GM18526 (cell line): ENCODE data around the gene IGFBP7.

Source experiments
- POLR2A ChIP-seq: IDR thresholded peaks from 3 replicates; pipeline ENCODE4 v1.6.1; 2011; ENCODE audit not compliant: insufficient read length; ENCODE audit errors: extremely low read depth

The IGFBP7 gene, protein sequence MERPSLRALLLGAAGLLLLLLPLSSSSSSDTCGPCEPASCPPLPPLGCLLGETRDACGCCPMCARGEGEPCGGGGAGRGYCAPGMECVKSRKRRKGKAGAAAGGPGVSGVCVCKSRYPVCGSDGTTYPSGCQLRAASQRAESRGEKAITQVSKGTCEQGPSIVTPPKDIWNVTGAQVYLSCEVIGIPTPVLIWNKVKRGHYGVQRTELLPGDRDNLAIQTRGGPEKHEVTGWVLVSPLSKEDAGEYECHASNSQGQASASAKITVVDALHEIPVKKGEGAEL

DNA sequence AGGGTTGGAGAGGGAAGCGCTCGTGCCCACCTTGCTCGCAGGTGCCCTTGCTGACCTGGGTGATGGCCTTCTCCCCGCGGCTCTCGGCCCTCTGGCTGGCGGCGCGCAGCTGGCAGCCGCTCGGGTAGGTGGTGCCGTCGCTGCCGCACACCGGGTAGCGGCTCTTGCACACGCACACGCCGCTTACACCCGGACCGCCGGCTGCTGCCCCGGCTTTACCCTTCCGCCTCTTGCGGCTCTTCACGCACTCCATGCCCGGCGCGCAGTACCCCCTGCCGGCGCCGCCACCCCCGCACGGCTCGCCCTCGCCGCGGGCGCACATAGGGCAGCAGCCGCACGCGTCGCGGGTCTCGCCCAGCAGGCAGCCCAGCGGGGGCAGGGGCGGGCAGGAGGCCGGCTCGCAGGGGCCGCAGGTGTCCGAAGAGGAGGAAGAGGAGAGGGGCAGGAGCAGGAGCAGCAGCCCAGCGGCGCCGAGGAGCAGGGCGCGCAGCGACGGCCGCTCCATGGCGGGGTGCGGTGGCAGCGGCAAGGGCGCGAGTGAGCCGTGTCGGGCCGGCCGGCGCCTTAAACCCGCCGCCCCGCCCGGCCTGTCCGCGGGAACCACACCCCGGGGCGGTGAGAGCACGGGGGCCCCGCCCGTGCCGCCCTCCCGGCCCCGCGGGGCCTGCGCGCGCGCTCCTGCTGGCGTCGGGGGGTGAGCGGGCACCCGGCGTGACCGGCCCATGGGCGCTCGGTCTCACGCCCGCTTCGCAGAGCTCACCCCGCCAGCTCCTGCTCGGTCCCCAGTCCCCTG, at the start of gene IGFBP7:
IGFBP7 (minus strand) TSS at position 539 of the 793 bp plus-strand sequence; CDS start at position 505, 34 bp downstream.
- TF ChIP-seq POLR2A = no peak

DNA sequence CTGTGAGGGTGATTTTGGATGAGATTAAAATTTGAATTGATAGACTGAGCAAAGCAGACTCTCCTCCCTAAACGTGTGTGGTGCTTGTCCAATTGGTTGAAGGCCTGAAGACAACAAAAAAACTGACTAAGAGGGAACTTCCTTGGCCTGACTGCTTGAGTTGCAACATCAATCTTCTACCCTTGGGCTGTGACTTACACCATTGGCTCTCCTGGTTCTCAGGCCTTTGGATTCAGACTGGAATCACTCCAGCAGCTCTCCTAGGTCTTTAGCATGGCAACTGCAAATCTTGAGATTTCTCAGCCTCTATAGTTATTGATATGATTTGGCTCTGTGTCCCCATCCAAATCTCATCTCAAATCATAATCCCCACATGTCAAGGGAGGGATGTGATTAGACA, 49.7 kb upstream of the IGFBP7 start:
- no peak for TF ChIP-seq POLR2A

DNA sequence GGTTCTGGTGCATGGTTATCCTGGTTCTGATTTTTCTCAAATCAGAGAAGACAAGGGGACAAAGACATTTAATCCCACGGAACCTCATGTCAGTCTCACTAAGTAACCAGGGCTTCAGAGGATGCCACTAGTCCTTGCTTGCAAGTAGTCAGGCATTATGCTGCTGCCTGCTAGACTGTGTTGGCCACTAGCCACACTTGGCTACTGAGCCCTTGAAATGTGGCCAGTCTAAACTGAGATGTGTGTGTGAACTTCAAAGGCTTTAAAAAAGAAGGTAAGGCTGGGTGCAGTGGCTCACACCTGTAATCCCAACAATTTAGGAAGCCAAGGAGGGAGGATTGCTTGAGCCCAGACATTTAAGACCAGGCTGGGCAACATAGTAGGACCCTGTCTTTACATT, 48.6 kb upstream of the IGFBP7 start:
- TF ChIP-seq POLR2A = no peak

DNA sequence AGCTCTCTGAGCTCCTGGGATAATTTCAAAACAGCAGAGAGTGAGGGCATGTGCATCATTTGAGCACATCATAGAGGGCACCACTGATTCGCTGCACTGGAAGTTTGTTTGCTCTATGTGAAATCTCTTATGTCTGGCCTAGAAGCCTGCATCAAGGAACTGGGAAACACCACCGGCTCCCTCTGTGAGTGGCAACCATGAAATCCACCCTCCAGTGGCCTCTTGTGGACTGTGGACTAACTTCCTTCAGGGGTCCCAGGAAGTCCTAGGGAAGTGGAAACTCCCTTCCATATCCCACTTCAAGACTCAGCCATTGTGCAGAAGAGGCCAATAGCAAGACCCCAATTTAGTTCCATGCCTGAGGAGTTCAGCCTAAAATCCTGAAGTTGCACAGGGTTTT, 48.0 kb upstream of the IGFBP7 start:
- no peak for TF ChIP-seq POLR2A

DNA sequence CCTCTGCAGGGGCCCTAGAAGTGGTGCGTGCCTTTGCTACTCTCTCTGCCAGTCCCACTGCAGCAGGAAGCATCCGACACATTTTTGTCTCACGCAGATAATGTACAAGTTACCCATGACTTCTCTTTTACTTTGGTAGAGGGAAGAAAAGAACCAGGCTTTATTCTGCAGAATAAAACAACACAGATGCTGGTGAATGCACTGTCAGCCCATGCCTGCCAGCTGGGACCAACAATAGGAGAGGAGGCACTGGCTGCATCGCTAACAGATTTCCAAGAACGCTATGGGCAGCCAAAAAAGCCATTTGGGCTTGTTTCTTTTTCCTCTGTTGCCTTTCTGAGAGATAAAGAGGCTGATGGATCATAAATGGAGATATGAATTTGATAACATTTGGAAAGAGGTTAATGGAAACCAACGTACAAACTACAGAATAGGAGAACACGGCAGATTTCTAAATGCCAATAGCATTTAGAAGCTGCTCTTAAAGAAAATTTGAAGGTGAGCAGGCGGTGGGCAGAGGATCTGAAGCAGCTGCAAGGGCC, 47.5 kb upstream of the IGFBP7 start:
- no peak for TF ChIP-seq POLR2A

DNA sequence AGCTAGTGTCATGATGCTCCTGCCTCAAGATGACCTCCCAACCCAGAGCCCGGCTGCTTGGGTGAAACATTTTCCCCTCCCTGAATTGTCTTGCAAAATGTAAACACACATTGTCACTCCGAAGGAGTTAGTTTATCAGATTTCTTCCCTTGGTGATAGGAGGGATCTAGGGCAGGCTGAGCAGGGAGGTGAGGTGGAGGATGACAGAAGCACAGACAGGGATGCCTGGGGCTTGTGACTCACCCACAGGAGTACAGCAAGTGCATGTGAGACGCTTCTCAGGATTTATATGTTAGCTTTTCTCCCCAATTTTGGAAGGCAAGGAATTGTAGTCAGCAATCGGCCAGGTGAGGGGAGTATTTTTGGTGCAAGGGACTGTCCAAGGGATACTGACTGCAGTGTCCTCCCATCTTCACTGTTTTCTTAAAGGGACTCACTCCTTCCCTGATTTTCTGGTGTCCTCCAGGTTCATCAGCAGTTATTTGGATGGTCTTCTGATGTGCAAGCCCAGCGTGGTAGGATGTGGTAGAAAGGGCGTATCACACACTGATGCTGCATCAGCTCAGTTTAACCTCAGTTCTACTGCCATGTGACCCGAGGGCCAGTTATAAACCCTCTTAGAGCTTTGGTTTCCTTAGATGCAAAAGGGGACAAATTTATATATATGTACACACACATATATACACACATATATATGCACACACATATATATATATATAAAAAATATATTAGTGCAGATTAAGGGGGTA, 46.2 kb upstream of the IGFBP7 start:
- no peak for TF ChIP-seq POLR2A

DNA sequence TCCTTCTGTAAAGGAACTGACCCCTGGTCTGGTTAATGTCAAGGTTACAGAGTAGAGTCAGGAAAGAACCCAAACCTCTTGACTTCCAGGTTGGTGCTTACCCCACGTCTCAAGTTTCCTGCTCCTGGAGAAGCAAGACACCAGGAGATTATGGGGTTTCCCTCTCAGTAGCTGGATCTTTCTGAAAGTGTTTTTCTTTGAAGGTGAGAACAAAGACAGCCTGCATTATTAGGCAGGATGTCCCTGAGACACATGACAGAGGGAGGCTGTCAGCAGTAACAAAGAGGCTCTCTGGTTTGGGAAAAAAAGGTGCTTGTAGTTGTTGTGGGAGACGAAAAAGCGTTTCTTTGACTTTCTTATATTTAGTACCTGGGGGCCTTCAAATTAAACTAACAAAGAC, 44.7 kb upstream of the IGFBP7 start:
- TF ChIP-seq POLR2A = no peak

DNA sequence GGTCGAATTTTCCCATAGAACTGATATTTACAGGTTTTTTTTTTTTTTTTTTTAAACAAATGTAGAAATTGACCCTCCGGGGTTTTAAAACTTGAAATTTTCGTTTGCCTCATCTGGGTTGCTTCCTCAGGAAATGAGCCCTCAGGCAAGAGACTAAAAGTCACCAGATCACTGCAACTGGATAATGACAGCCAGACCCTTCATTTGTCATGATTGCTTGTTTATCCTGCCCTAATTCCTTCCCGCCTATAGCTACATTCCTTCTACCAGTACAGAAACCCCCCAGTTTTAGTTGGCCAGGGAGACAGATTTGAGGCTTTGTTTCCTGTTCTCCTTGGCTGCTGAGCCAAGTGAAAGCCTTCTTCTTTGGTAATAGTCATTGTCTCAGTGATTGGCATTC, 44.0 kb upstream of the IGFBP7 start:
- TF ChIP-seq POLR2A = no peak

DNA sequence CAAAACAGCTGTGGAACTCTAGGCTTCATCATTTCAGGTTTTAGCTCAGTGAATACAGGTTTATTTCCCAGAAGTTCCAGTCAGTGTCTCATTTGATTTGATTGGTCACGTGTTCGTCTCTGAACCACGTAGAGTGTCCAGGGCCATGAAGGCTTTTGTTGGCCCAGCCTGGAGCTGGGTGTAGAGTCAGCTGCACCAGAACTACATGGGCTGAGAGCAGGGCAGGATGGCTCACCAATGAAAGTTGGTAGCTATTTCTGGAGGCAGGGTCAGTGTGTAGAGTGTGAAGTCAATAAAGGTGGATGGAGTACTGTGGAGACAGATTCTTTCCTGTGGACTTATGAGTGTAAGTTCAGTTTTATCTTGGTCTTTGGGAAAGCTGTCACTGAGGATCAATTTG, 43.0 kb upstream of the IGFBP7 start:
- TF ChIP-seq POLR2A = no peak

DNA sequence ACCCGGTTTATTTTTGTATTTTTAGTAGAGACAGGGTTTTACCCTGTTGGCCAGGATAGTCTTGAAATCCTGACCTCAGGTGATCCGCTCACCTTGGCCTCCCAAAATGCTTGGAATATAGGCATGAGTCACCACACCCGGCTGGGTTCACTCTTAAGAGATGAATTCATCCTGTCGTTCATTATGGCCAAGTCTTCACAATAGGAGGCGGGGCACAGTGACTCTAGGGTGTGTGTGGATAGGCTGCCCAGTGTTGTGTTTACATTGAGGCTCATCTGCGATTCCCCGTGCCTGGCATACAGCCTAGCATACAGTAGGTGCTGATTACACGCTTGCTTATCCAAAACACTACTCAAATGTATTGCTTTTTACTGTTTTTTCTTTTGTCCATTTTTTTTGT, 41.3 kb upstream of the IGFBP7 start:
- no peak for TF ChIP-seq POLR2A

DNA sequence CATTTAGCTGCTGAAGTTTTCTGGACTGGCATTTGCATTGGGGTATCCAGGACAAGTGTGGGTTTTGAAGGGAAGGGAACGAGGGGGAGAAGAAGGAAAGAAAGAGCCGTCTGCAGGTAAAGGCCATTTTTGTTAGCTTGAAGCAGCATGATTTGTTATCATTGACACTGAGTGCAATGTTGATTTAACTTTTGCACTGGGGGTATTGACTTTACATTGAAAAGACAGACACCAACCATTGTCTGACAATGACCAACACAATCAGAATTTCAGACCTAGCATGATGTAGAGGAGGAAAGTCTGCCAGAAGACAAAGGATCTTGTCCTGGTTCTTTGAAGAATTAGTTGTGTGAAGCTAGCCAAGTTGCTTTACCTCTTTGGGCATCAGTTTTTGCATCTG, 39.6 kb upstream of the IGFBP7 start:
- TF ChIP-seq POLR2A = no peak

DNA sequence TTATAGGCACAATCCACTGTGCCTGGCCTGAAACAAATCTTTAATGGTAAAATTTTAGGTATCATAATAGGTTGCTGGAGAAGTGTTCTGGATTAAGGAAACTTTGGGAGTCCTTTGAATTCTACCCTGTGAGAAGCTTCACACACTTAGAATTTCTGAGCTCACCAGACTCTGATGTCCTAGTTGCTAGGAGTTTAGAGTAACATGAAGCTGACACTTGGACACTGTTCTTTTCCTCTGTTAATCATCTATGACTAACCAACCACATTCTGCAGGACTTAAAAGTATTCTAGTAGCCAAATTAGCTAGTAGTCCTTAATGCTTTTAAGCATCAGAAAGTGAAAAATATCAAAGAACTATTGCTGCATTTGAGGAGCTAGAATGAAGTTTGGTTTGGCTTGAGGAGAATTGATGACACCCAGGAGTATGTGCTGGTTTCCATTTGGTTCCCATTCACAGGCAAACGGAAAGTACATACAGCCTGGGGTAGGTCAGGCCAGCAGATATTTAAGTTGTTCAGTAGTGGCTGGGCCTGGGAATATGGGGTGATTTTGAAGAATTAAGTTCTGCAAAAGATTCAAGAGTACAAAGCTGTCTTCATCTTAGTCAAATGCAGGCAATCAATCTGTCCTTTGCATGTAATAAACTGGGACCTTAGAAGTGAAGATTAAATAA, 38.8 kb upstream of the IGFBP7 start:
- no peak for TF ChIP-seq POLR2A

DNA sequence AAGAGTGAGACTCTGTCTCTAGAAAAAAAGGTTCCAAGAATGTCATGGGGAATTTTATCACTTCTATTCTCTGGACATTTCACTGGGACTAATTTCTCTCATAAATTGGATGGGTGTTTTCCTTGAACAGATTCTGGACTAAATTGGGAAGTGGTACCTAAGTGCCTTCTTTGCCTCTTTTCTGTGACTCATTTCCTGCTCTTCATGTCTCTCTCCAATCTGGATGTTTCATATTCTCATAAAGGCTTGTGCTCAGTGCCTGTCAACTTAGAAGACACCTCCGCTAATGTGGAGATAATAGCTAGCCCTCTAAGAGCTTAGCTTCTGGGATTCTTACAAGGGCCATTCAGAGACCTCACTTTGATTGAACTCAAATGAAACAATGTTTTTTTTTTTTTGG, 38.0 kb upstream of the IGFBP7 start:
- TF ChIP-seq POLR2A = no peak

DNA sequence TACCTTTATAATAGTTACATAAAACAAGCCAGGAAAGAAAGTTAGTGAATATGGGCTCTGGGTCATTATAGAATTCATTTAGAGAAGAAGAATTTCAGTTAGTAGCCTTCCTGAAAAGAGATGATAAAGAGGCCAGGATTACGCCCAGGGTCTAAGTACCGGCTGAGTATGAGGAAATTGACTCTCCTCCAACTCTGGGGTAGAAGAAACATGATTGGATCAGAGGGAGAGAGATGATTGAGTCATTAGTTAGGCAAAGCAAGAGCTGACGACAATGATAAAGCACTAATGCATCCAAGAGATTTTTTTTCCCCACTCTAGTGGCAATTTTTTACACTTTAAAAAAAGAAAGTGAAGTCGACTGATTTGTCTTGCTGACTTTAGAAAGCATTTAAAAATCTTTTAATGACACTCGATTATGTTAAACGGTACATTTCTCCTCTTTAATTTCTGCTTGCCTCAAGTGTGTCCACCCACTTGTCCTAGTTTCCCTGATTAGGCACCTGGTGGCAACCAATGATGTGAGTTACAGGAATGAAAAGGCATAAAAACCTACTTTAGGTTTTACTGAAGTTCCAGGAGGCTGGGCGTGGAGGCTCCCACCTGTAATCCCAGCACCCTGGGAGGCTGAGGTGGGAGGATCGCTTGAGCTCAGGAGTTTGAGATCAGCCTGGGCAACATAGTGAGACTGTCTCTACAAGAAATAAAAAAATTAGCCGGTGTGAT, 37.3 kb upstream of the IGFBP7 start:
- TF ChIP-seq POLR2A = no peak
